Measurements from ENCODE around the gene GRIN1. TPM values are rescaled to one million over a fixed set of nuclear protein-coding genes. Genes with fewer than 3 reads are reported as not detected.
A peak's percentile ranks its signal among the peaks of the same experiment; 100 is the strongest.

The GRIN1 gene
- total and polyA plus RNA-seq, 2 of the 13 experiments (the other 11 are each of a cell fraction or from before 2014, with no cell fraction given): 0.13 TPM; not detected in 1

- TF ChIP-seq ZNF574 (CRISPR knock-in tag; IDR thresholded peaks at IDR 0.05): no peak
- no peak; the same call in 1 of the 2 replicates for TF ChIP-seq BCL3 (CRISPR knock-in tag; IDR thresholded peaks at IDR 0.05)
- TF ChIP-seq ZNF350 (CRISPR knock-in tag; IDR thresholded peaks at IDR 0.05; ENCODE audit: borderline replicate concordance, low read depth): no peak
- no peak for TF ChIP-seq ZNF326 (CRISPR knock-in tag; IDR thresholded peaks at IDR 0.05; ENCODE audit: borderline replicate concordance)
- TF ChIP-seq RFXANK (CRISPR knock-in tag; IDR thresholded peaks at IDR 0.05): no peak
- no peak for TF ChIP-seq PRPF4 (IDR thresholded peaks at IDR 0.05; ENCODE audit: low read depth, low read length, poor library complexity, severe bottlenecking)
- TF ChIP-seq ZNF20 (CRISPR knock-in tag; IDR thresholded peaks at IDR 0.05): no peak
- TF ChIP-seq SIX1 (CRISPR knock-in tag; IDR thresholded peaks at IDR 0.05; ENCODE audit: borderline replicate concordance): no peak
- no peak for TF ChIP-seq ERF (CRISPR knock-in tag; IDR thresholded peaks at IDR 0.05)
- TF ChIP-seq PPARG (CRISPR knock-in tag; conservative IDR thresholded peaks at IDR 0.05): no peak
- TF ChIP-seq ZC3H13 (CRISPR knock-in tag; IDR thresholded peaks at IDR 0.05): peak; percentile 13; the same call in 1 of the 2 replicates
- no peak for TF ChIP-seq POLR2AphosphoS5 (IDR thresholded peaks at IDR 0.05; ENCODE audit: low read depth, low read length)
- peak in 1 of 2 experiments; percentile 42; a peak in 1 of 4 replicates for TF ChIP-seq HMGXB4 (CRISPR knock-in tag; IDR thresholded peaks at IDR 0.05; ENCODE audit: borderline replicate concordance in 1 of 2, low read depth in 1 of 2)
- TF ChIP-seq ZMYM4 (CRISPR knock-in tag; IDR thresholded peaks at IDR 0.05): no peak
- no peak for TF ChIP-seq ZBTB33 (CRISPR knock-in tag; IDR thresholded peaks at IDR 0.05)
- no peak for TF ChIP-seq RAD51 (IDR thresholded peaks at IDR 0.05; ENCODE audit: borderline replicate concordance)
- TF ChIP-seq GLMP (CRISPR knock-in tag; IDR thresholded peaks at IDR 0.05; ENCODE audit: borderline replicate concordance): no peak
These were observed 79.3 kb downstream of the GRIN1 start (continued) for GRCh38 chr9:137218212-137218753.

Data from HepG2 (cell line).